RWPE2 (cell line): Measurements from ENCODE around the gene ZBP1.
A peak's percentile ranks its signal among the peaks of the same experiment; 100 is the strongest.

Source experiments
- ATAC-seq: fragments of 200-7000 bp; cut with Tn5 transposase; 3 replicates; pipeline ENCODE4 v1.9.1; 2021; ENCODE audit warnings: low read depth
- DNase-seq: peaks from one replicate; pipeline ENCODE4 v3.0.0-alpha.2; 2020; ENCODE audit warnings: low spot score
- H3K27ac ChIP-seq: fragments of 450-650 bp; 2 replicates; pipeline ENCODE4 v1.5.1; 2017; ENCODE audit warnings: mild to moderate bottlenecking; ENCODE audit not compliant: poor library complexity, severe bottlenecking
- H3K27me3 ChIP-seq: fragments of 250-450 bp; sonication (Bioruptor Pico); 2 replicates; pipeline ENCODE4 v1.5.1; 2021; ENCODE audit warnings: mild to moderate bottlenecking, moderate library complexity; ENCODE audit not compliant: insufficient read depth, poor library complexity, severe bottlenecking
- H3K36me3 ChIP-seq: fragments of 250-450 bp; sonication (Bioruptor Pico); 2 replicates; pipeline ENCODE4 v1.5.1; 2020; ENCODE audit warnings: low read depth, mild to moderate bottlenecking, moderate library complexity
- H3K4me1 ChIP-seq: fragments of 250-450 bp; sonication (Bioruptor Pico); 2 replicates; pipeline ENCODE4 v1.5.1; 2021; ENCODE audit warnings: mild to moderate bottlenecking, moderate library complexity; ENCODE audit not compliant: insufficient read depth, poor library complexity, severe bottlenecking
- H3K4me3 ChIP-seq: fragments of 250-450 bp; sonication (Bioruptor Pico); 2 replicates; pipeline ENCODE4 v1.5.1; 2021; ENCODE audit warnings: mild to moderate bottlenecking, moderate library complexity; ENCODE audit not compliant: severe bottlenecking
- H3K9me3 ChIP-seq: fragments of 250-450 bp; sonication (Bioruptor Pico); 2 replicates; pipeline ENCODE4 v1.5.1; 2021; ENCODE audit warnings: mild to moderate bottlenecking, moderate library complexity; ENCODE audit not compliant: severe bottlenecking
- CTCF ChIP-seq: fragments of 450-650 bp; IDR thresholded peaks from one replicate; pipeline ENCODE4 v1.5.1; 2017; ENCODE audit warnings: mild to moderate bottlenecking, moderate library complexity; ENCODE audit not compliant: poor library complexity, severe bottlenecking

Gene ZBP1

GRCh38 chr20:57660922-57661745 is 40.9 kb upstream of the ZBP1 start:
- no peak for ATAC-seq
- Histone ChIP-seq H3K4me1 (peaks cover 20% of the 10 kb centered on the region), H3K36me3 (peaks cover 79% of the 10 kb centered on the region), H3K27me3 (no peaks in the 10 kb centered on the region), H3K4me3 (no peak overlapping the region), H3K27ac (peak overlapping the region; percentile 28), H3K9me3 (no peaks in the 10 kb centered on the region)
- DNase-seq, result peak; percentile 86
- no peak for TF ChIP-seq CTCF

GRCh38 chr20:57660181-57660921 is 40.1 kb upstream of the ZBP1 start:
- Histone ChIP-seq H3K9me3 (no peaks in the 10 kb centered on the region), H3K4me1 (peaks cover 20% of the 10 kb centered on the region), H3K4me3 (no peak overlapping the region), H3K27me3 (no peaks in the 10 kb centered on the region), H3K36me3 (peaks cover 79% of the 10 kb centered on the region), H3K27ac (peak overlapping the region; percentile 53)
- DNase-seq (no peak), ATAC-seq (no peak)
- no peak for TF ChIP-seq CTCF

- ATAC-seq (no peak), DNase-seq (peak; percentile 83)
- H3K36me3 ChIP-seq, result peaks cover 79% of the 10 kb centered on the region
- TF ChIP-seq CTCF, result no peak
- H3K27me3 ChIP-seq, result no peaks in the 10 kb centered on the region
- H3K9me3 ChIP-seq, result no peaks in the 10 kb centered on the region
- H3K27ac ChIP-seq, result peak overlapping the region; percentile 53
- H3K4me1 ChIP-seq, result peaks cover 20% of the 10 kb centered on the region
- no peak overlapping the region for H3K4me3 ChIP-seq
Observed at GRCh38 chr20:57659517-57660180, 39.4 kb upstream of the ZBP1 start.

GRCh38 chr20:57658833-57659516 is 38.7 kb upstream of the ZBP1 start:
- H3K9me3 ChIP-seq, result no peaks in the 10 kb centered on the region
- no peak for TF ChIP-seq CTCF
- DNase-seq, result peak; percentile 87
- H3K36me3 ChIP-seq, result peaks cover 78% of the 10 kb centered on the region
- H3K4me3 ChIP-seq, result no peak overlapping the region
- H3K27me3 ChIP-seq, result no peaks in the 10 kb centered on the region
- peak overlapping the region; percentile 53 for H3K27ac ChIP-seq
- ATAC-seq, result no peak
- H3K4me1 ChIP-seq, result peaks cover 20% of the 10 kb centered on the region
